Astrocyte of the cerebellum (primary cell): Measurements from ENCODE around the gene SLCO3A1.

Experiments
- DNase-seq: peaks from one replicate; pipeline ENCODE4 v3.0.0-alpha.2; 2011; ENCODE audit warnings: low read depth
- H3K4me3 ChIP-seq: 2 replicates; pipeline ENCODE4 v1.5.1; 2011; ENCODE audit warnings: mild to moderate bottlenecking, low read depth, low read length, moderate library complexity
- in situ Hi-C: cut with HindIII; loops from 2 replicates; pipeline ENCODE4 v1.10.0; 2017; ENCODE audit warnings: low sequenced_read_pairs
- TF ChIP-seq, protein P1 (sequence below): IDR thresholded peaks from 2 replicates; pipeline ENCODE4 v1.5.1; 2012; ENCODE audit warnings: low read length, low read depth, moderate library complexity, mild to moderate bottlenecking; ENCODE audit errors: missing control alignments

SLCO3A1 gene

DNA sequence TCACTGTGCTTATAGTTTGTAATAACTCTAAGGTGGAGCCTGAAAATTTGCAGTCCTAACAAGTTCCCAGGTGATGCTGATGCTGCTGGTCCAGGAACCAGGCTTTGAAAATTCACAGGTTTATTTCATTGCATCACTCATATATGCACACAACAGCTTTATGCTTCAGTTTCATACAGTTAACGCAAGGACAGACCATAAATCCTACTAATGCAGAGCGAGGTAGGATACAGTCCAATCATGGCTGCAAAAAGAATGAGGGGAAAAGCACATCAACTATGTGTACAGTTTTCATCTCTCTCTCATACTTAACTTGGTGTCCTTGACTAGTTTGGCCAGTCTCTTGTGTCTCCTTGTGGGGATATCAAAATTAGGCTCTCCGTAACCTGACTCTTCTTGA lies 135.1 kb downstream of the SLCO3A1 start:
- H3K4me3 ChIP-seq = no peak overlapping the region
- in situ Hi-C loops = no loop called here
- TF ChIP-seq, protein P1, sequence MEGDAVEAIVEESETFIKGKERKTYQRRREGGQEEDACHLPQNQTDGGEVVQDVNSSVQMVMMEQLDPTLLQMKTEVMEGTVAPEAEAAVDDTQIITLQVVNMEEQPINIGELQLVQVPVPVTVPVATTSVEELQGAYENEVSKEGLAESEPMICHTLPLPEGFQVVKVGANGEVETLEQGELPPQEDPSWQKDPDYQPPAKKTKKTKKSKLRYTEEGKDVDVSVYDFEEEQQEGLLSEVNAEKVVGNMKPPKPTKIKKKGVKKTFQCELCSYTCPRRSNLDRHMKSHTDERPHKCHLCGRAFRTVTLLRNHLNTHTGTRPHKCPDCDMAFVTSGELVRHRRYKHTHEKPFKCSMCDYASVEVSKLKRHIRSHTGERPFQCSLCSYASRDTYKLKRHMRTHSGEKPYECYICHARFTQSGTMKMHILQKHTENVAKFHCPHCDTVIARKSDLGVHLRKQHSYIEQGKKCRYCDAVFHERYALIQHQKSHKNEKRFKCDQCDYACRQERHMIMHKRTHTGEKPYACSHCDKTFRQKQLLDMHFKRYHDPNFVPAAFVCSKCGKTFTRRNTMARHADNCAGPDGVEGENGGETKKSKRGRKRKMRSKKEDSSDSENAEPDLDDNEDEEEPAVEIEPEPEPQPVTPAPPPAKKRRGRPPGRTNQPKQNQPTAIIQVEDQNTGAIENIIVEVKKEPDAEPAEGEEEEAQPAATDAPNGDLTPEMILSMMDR = no peak
- DNase-seq = no peak

GRCh38 chr15:91989821-91990220 lies 136.3 kb downstream of the SLCO3A1 start:
- no peak for DNase-seq
- in situ Hi-C loops = no loop called here
- TF ChIP-seq, protein P1 = no peak
- H3K4me3 ChIP-seq = no peak overlapping the region

DNA sequence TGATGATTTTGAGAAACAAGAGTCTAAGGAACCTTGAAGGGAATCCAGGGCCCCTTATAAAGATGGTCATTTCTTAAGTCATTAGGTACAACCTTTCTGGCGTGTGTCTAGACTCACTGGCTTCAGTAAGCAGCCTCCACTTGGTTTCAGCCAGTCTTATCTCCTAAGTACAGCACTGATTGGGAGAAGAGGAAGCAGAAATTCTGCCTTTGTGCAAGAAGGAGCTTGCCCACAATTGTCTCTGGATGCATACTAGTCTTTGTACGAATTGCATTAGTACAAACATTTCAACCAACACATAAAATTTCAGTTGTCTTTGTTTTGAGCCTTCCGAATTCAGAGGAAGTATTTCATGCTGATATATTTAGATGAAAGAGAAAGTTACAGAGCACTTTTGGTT lies 139.4 kb downstream of the SLCO3A1 start:
- in situ Hi-C loops = no loop called here

GRCh38 chr15:91995146-91995545 lies 141.6 kb downstream of the SLCO3A1 start:
- no peak for DNase-seq
- TF ChIP-seq, protein P1 = no peak
- in situ Hi-C loops = no loop called here
- no peak overlapping the region for H3K4me3 ChIP-seq

More for the DNA sequence above, 139.4 kb downstream of the SLCO3A1 start:
- no peak overlapping the region for H3K4me3 ChIP-seq
- TF ChIP-seq, protein P1 = no peak
- DNase-seq = no peak

DNA sequence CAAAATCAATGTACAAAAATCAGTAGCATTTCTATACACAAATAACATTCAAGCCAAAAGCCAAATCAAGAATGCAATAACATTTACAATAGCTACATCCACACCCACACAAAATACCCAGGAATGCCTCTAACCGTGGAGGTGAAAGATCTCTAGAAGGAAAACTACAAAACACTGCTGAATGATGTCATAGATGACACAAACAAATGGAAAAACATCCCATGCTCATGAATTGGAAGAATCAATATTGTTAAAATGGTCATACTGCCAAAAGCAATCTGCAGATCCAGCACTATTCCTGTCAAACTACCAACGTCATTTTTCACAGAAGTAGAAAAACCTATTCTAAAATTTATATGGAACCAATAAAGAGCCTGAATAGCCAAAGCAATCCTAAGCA lies 143.7 kb downstream of the SLCO3A1 start:
- in situ Hi-C loops = no loop called here
- no peak for DNase-seq
- no peak overlapping the region for H3K4me3 ChIP-seq
- TF ChIP-seq, protein P1 = no peak

- no peak overlapping the region for H3K4me3 ChIP-seq
- DNase-seq = no peak
- TF ChIP-seq, protein P1 = no peak
- in situ Hi-C loops = no loop called here
Measured at GRCh38 chr15:92000709-92001108, 147.2 kb downstream of the SLCO3A1 start.

- DNase-seq = no peak
- TF ChIP-seq, protein P1 = no peak
- in situ Hi-C loops = no loop called here
Measured at GRCh38 chr15:92001307-92001706, 147.8 kb downstream of the SLCO3A1 start.

More at GRCh38 chr15:92001307-92001706, 147.8 kb downstream of the SLCO3A1 start:
- no peak overlapping the region for H3K4me3 ChIP-seq
